GM12878 (cell line): ENCODE measurements around the gene SLC38A3. TPM values are rescaled to one million over a fixed set of nuclear protein-coding genes. Genes with fewer than 3 reads are reported as not detected.

Experiments used
- ATAC-seq: fragments of 200-7000 bp; cut with Tn5 transposase; 3 replicates; pipeline ENCODE4 v1.9.1; 2020; ENCODE audit warnings: mild to moderate bottlenecking, moderate library complexity
- BruUV-seq: library from RNA; stranded (reverse); fragments of 400-500 nt; replicated peaks from 2 replicates; lab custom pipeline; 2021; lab: Mats Ljungman, UMichigan
- CTCF ChIA-PET: fragments of 300-600 bp; sonication (Branson Sonifier 250); formaldehyde crosslinking; extraction: SDS; loops from one replicate; lab custom pipeline; 2021; ENCODE audit warnings: inconsistent platforms; lab: Yijun Ruan, JAX
- POLR2A ChIA-PET: fragments of 350-600 bp; formaldehyde crosslinking; extraction: SDS; loops from one replicate; lab custom pipeline; 2021; ENCODE audit warnings: inconsistent platforms; lab: Charles Lee
- RAD21 ChIA-PET: fragments of 300-600 bp; sonication (Branson Sonifier 250); formaldehyde crosslinking; loops from one replicate; lab custom pipeline; 2023; ENCODE audit warnings: antibody characterized with exemption; ENCODE audit not compliant: unreplicated experiment; lab: Charles Lee
- SMC1A ChIA-PET: fragments of 300-600 bp; sonication (Branson Sonifier 250); formaldehyde crosslinking; loops from one replicate; lab custom pipeline; 2023; ENCODE audit not compliant: unreplicated experiment, uncharacterized antibody; lab: Charles Lee
- DNase-seq: peaks from one replicate; pipeline ENCODE4 v3.0.0-alpha.2; 2011; ENCODE audit warnings: low read depth, low spot score
- FAIRE-seq: peaks from 3 replicates; lab custom pipeline; 2011; peaks lifted over from hg19 to GRCh38; lab: Jason Lieb, UNC
- H2AFZ ChIP-seq: 2 replicates; pipeline ENCODE4 v1.6.0; 2011; ENCODE audit warnings: low read depth, low read length, control low read depth; ENCODE audit not compliant: control insufficient read depth
- H3K27ac ChIP-seq: 2 replicates; pipeline ENCODE4 v1.5.1; 2011; ENCODE audit warnings: control low read depth; ENCODE audit not compliant: control insufficient read depth, insufficient read depth
- H3K27me3 ChIP-seq, 2 experiments: replicated peaks in 1 of 2; 2 replicates each; pipeline versions ENCODE4 v1.6.0 to v1.6.1; 2011; ENCODE audit warnings: low read length in 1 of 2; ENCODE audit not compliant: control insufficient read depth in 2 of 2, insufficient read depth in 2 of 2
- H3K36me3 ChIP-seq, 2 experiments: 2 replicates each; pipeline ENCODE4 v1.5.1; 2011; ENCODE audit warnings: low read length in 1 of 2; ENCODE audit not compliant: control insufficient read depth in 2 of 2, insufficient read depth in 2 of 2
- H3K4me1 ChIP-seq: 2 replicates; pipeline ENCODE4 v1.6.1; 2011; ENCODE audit warnings: mild to moderate bottlenecking, low read length, moderate library complexity, mixed read lengths; ENCODE audit not compliant: control insufficient read depth, insufficient read depth
- H3K4me2 ChIP-seq: 2 replicates; pipeline ENCODE4 v1.6.0; 2011; ENCODE audit warnings: control low read depth; ENCODE audit not compliant: control insufficient read depth, insufficient read depth
- H3K4me3 ChIP-seq: fragments of 200-600 bp; sonication (generic); 2 replicates; pipeline ENCODE4 v1.5.1; 2016
- H3K79me2 ChIP-seq: 2 replicates; pipeline ENCODE4 v1.6.0; 2011; ENCODE audit warnings: low read length; ENCODE audit not compliant: control insufficient read depth, insufficient read depth
- H3K9ac ChIP-seq: 2 replicates; pipeline ENCODE4 v1.8.0; 2011; ENCODE audit warnings: low read length, control low read depth, mixed read lengths; ENCODE audit not compliant: control insufficient read depth, insufficient read depth
- H3K9me3 ChIP-seq: replicated peaks from 3 replicates; pipeline ENCODE4 v1.5.1; 2011; ENCODE audit warnings: mild to moderate bottlenecking, low read length; ENCODE audit not compliant: control insufficient read depth, insufficient read depth
- H4K20me1 ChIP-seq: 2 replicates; pipeline ENCODE4 v1.6.0; 2011; ENCODE audit not compliant: control insufficient read depth, insufficient read depth
- BHLHE40 ChIP-seq, 2 experiments: fragments of 450-650 bp in 1 of 2; IDR thresholded peaks; 2 replicates each; pipeline ENCODE4 v1.6.1; 2011 to 2017; ENCODE audit warnings: low read depth in 2 of 2, borderline replicate concordance in 1 of 2, improper control_type of control experiment in 1 of 2, low read length in 1 of 2, mild to moderate bottlenecking in 1 of 2
- CHD2 ChIP-seq: IDR thresholded peaks from 2 replicates; pipeline ENCODE4 v1.6.1; 2011; ENCODE audit warnings: low read depth, low read length, improper control_type of control experiment, borderline replicate concordance
- ETV6 ChIP-seq, 2 experiments: fragments of 450-650 bp in 1 of 2; IDR thresholded peaks in 1 of 2; conservative IDR thresholded peaks in 1 of 2; 2 replicates each; pipeline ENCODE4 v1.6.1; 2014; ENCODE audit warnings: antibody characterized with exemption in 1 of 2, borderline replicate concordance in 1 of 2, low read depth in 1 of 2, mild to moderate bottlenecking in 1 of 2, moderate library complexity in 1 of 2
- FOXM1 ChIP-seq: IDR thresholded peaks from 2 replicates; pipeline ENCODE4 v1.6.1; 2012; ENCODE audit warnings: low read depth, mild to moderate bottlenecking, inconsistent platforms, low read length, moderate library complexity
- IRF4 ChIP-seq: IDR thresholded peaks from 2 replicates; pipeline ENCODE4 v1.6.1; 2011; ENCODE audit warnings: low read depth, low read length
- KAT2A ChIP-seq: conservative IDR thresholded peaks from 2 replicates; pipeline ENCODE4 v1.6.1; 2011; ENCODE audit warnings: low read depth, low read length; ENCODE audit not compliant: control insufficient read depth
- RB1 ChIP-seq: fragments of 450-650 bp; formaldehyde crosslinking; IDR thresholded peaks from 2 replicates; pipeline ENCODE4 v1.6.1; 2017; ENCODE audit warnings: mild to moderate bottlenecking, borderline replicate concordance
- SPI1 ChIP-seq: IDR thresholded peaks from 2 replicates; pipeline ENCODE4 v1.6.1; 2011; ENCODE audit warnings: low read depth, mild to moderate bottlenecking, low read length, moderate library complexity, borderline replicate concordance; ENCODE audit not compliant: insufficient read depth
- SREBF2 ChIP-seq: IDR thresholded peaks from 2 replicates; pipeline ENCODE4 v1.6.1; 2012; ENCODE audit warnings: mild to moderate bottlenecking, low read length
- SRF ChIP-seq, 2 experiments: IDR thresholded peaks; 2 replicates each; pipeline ENCODE4 v1.6.1; 2011; ENCODE audit warnings: low read depth in 2 of 2, low read length in 2 of 2, mild to moderate bottlenecking in 1 of 2, moderate library complexity in 1 of 2
- TARDBP ChIP-seq: IDR thresholded peaks from 2 replicates; pipeline ENCODE4 v1.6.1; 2016; ENCODE audit warnings: borderline replicate concordance
- TCF3 ChIP-seq: IDR thresholded peaks from 2 replicates; pipeline ENCODE4 v1.6.1; 2012; ENCODE audit warnings: low read depth, mild to moderate bottlenecking, low read length, borderline replicate concordance; ENCODE audit not compliant: insufficient read depth
- YBX1 ChIP-seq: fragments of 450-650 bp; IDR thresholded peaks from 2 replicates; pipeline ENCODE4 v1.6.1; 2016; ENCODE audit warnings: antibody characterized with exemption
- ZNF207 ChIP-seq: fragments of 450-650 bp; IDR thresholded peaks from 2 replicates; pipeline ENCODE4 v1.6.1; 2014; ENCODE audit warnings: antibody characterized with exemption, mild to moderate bottlenecking, borderline replicate concordance
- WGBS: methylation state at CpG from one replicate; pipeline ENCODE4 v1.1.6; 2016; ENCODE audit warnings: low lambda C conversion rate; ENCODE audit not compliant: insufficient replicate concordance, insufficient coverage; ENCODE audit errors: missing lambda C conversion rate; 5-methylcytosine and 5-hydroxymethylcytosine counted together
- in situ Hi-C: fragments of 300-500 bp; cut with MboI; formaldehyde crosslinking; loops from 9 replicates; pipeline ENCODE4 v1.14.3; 2018; ENCODE audit warnings: mixed read lengths
- intact Hi-C: fragments of 100-400 bp; cut with micrococcal nuclease; formaldehyde crosslinking; loops from one replicate; pipeline ENCODE4 v1.14.2; 2022; ENCODE audit not compliant: unreplicated experiment
- polyA plus RNA-seq, 11 experiments: library from polyadenylated mRNA; depleted of rRNA in 4 of 11; unstranded in 6 of 11; stranded (reverse) in 5 of 11; fragments of >200 nt; fragmentation: Nextera tagmentation in 4 of 11; fragmentation: Illumina TruSeq in 1 of 11; extraction: Ambion mirVana in 4 of 11; extraction: Trizol in 1 of 11; gene quantifications; 1 replicate in 1 of 11; 2 replicates in 10 of 11; pipeline versions ENCODE4 v1.2.1 to v1.2.3, GENCODE V29; 2011 to 2016; ENCODE audit warnings: inconsistent platforms in 2 of 11, missing spikeins in 2 of 11, low read depth in 1 of 11
- total RNA-seq, 4 experiments: library from RNA; depleted of rRNA in 3 of 4; stranded (reverse); fragments of >200 nt in 3 of 4; fragmentation: Illumina TruSeq in 1 of 4; extraction: Trizol in 1 of 4; gene quantifications; 2 replicates each; pipeline versions ENCODE4 v1.2.1 to v1.2.3, GENCODE V29; 2013 to 2021
- TF ChIP-seq, protein P1 (sequence below): fragments of 150-350 bp; IDR thresholded peaks from 2 replicates; pipeline ENCODE4 v1.6.1; 2014; ENCODE audit warnings: mild to moderate bottlenecking, low read depth, low read length
- TF ChIP-seq, protein P2 (sequence below): IDR thresholded peaks from 2 replicates; pipeline ENCODE4 v1.6.1; 2012; ENCODE audit warnings: mild to moderate bottlenecking, low read depth, low read length

Gene SLC38A3
- total and polyA plus RNA-seq, 10 of the 15 experiments (the other 5 are each of a cell fraction or from before 2014, with no cell fraction given): 0.14 TPM; not detected in 9

DNA sequence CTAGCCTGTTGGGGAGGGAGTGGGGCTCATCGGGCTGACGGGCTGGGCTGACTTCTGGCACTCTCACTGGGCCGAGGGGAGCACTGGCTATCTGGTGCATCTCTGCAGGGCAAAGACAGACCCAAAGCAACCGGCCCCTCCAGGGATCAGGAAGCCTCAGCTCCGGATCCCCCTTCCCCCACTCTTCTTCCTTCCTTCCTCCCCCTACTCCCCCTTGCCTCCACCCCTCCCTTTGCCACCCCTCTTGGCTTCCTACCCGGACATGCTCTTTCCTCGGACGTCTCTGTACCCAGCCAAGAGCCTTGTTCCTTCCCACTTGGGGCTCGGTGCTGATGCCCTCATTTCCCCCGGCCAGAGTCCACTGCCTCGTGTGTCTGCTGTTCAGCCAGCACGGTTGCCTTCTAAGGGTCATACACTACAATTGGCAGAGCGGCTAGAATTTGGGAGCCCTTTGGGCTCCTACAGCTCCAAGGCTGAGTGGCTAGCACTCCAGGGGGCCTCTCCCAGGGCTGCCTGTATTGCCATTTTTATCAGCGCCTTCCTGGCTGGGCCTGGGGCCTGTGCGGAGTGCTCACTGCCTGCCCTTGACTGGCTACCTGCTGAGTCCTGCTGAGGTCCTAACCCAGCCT is 39.0 kb upstream of the SLC38A3 start:
- no peak overlapping the region for H3K4me2 ChIP-seq
- no peaks in the 10 kb centered on the region for H3K79me2 ChIP-seq
- in situ Hi-C loops: no loop called here
- SMC1A ChIA-PET: no interaction called here
- no peak overlapping the region for H3K27ac ChIP-seq
- 19% methylated on average over 14 of the region's 15 CpGs for WGBS
- FAIRE-seq: no peak
- no peaks in the 10 kb centered on the region for H3K4me1 ChIP-seq
- no TSS peak for BruUV-seq
- H3K9ac ChIP-seq: no peak overlapping the region
- RAD21 ChIA-PET: no interaction called here
- no peaks in the 10 kb centered on the region; the same call in 1 of the 2 replicates for H4K20me1 ChIP-seq
- TF ChIP-seq, protein P1, sequence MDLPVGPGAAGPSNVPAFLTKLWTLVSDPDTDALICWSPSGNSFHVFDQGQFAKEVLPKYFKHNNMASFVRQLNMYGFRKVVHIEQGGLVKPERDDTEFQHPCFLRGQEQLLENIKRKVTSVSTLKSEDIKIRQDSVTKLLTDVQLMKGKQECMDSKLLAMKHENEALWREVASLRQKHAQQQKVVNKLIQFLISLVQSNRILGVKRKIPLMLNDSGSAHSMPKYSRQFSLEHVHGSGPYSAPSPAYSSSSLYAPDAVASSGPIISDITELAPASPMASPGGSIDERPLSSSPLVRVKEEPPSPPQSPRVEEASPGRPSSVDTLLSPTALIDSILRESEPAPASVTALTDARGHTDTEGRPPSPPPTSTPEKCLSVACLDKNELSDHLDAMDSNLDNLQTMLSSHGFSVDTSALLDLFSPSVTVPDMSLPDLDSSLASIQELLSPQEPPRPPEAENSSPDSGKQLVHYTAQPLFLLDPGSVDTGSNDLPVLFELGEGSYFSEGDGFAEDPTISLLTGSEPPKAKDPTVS: no peak
- TF ChIP-seq IRF4 (no peak), KAT2A (no peak), FOXM1 (no peak), SRF (IDR thresholded peaks at IDR 0.05; ENCODE audit: low read depth in 2 of 2, low read length in 2 of 2) (no peak), RB1 (no peak), SREBF2 (no peak), YBX1 (no peak), TCF3 (no peak), BHLHE40 (IDR thresholded peaks at IDR 0.05; ENCODE audit: borderline replicate concordance in 1 of 2, low read depth in 2 of 2, low read length in 1 of 2) (no peak), CHD2 (no peak), TARDBP (no peak), ETV6 (conservative IDR thresholded peaks at IDR 0.05 in 1 of 2, IDR thresholded peaks at IDR 0.05 in 1 of 2; ENCODE audit: borderline replicate concordance in 1 of 2, low read depth in 1 of 2) (no peak), SPI1 (no peak), ZNF207 (no peak)
- TF ChIP-seq, protein P2, sequence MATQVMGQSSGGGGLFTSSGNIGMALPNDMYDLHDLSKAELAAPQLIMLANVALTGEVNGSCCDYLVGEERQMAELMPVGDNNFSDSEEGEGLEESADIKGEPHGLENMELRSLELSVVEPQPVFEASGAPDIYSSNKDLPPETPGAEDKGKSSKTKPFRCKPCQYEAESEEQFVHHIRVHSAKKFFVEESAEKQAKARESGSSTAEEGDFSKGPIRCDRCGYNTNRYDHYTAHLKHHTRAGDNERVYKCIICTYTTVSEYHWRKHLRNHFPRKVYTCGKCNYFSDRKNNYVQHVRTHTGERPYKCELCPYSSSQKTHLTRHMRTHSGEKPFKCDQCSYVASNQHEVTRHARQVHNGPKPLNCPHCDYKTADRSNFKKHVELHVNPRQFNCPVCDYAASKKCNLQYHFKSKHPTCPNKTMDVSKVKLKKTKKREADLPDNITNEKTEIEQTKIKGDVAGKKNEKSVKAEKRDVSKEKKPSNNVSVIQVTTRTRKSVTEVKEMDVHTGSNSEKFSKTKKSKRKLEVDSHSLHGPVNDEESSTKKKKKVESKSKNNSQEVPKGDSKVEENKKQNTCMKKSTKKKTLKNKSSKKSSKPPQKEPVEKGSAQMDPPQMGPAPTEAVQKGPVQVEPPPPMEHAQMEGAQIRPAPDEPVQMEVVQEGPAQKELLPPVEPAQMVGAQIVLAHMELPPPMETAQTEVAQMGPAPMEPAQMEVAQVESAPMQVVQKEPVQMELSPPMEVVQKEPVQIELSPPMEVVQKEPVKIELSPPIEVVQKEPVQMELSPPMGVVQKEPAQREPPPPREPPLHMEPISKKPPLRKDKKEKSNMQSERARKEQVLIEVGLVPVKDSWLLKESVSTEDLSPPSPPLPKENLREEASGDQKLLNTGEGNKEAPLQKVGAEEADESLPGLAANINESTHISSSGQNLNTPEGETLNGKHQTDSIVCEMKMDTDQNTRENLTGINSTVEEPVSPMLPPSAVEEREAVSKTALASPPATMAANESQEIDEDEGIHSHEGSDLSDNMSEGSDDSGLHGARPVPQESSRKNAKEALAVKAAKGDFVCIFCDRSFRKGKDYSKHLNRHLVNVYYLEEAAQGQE: no peak
- CTCF ChIA-PET: interaction anchor here (1.0 to 1.1 kb wide), 2 partner anchors 23 to 81 kb away, joined by 3 read pairs; no protein-coding TSS in a partner anchor
- H3K36me3 ChIP-seq: no peaks in the 10 kb centered on the region
- H3K27me3 ChIP-seq: no peaks in the 10 kb centered on the region; a peak in 1 of 4 replicates
- intact Hi-C loops: no loop called here
- POLR2A ChIA-PET: no interaction called here
- H2AFZ ChIP-seq: no peak overlapping the region
- H3K9me3 ChIP-seq: no peaks in the 10 kb centered on the region
- H3K4me3 ChIP-seq: no peak overlapping the region
- DNase-seq: no peak
- no peak for ATAC-seq
